CD1c-positive myeloid dendritic cell (primary cell): Measurements from ENCODE around the gene CELA3B.
"Not testable (repeated sequence)": the region's sequence is repeated elsewhere in the genome, so short reads cannot be mapped to it uniquely, and the experiment has no call there.

Experiments
- DNase-seq: peaks from one replicate; pipeline ENCODE4 v3.0.0-alpha.2; 2016; ENCODE audit errors: extremely low spot score

Gene CELA3B

GRCh38 chr1:21976703-21977239 is at the start of gene CELA3B:
Gene CELA3B (plus strand): TSS chr1:21977022. CDS start chr1:21977040, 18 bp downstream.
- not testable (repeated sequence) for DNase-seq

- DNase-seq, result no peak
Observed at GRCh38 chr1:21927533-21928237, 49.1 kb upstream of the CELA3B start.

- no peak for DNase-seq
Observed at GRCh38 chr1:21930080-21930571, 46.7 kb upstream of the CELA3B start.

- no peak for DNase-seq
Observed at GRCh38 chr1:21930629-21931170, 46.1 kb upstream of the CELA3B start.

- no peak for DNase-seq
Observed at GRCh38 chr1:21931171-21932093, 45.4 kb upstream of the CELA3B start.

GRCh38 chr1:21932127-21932526 is 44.7 kb upstream of the CELA3B start:
- DNase-seq, result peak; percentile 25

- DNase-seq, result no peak
Observed at GRCh38 chr1:21933397-21934248, 43.2 kb upstream of the CELA3B start.

GRCh38 chr1:21935393-21935804 is 41.4 kb upstream of the CELA3B start:
- no peak for DNase-seq

- no peak for DNase-seq
Observed at GRCh38 chr1:21935891-21936365, 40.9 kb upstream of the CELA3B start.

- no peak for DNase-seq
Observed at GRCh38 chr1:21936366-21937031, 40.3 kb upstream of the CELA3B start.

- DNase-seq, result no peak
Observed at GRCh38 chr1:21937034-21937371, 39.8 kb upstream of the CELA3B start, which contains the start of gene HSPG2. Gene HSPG2 (minus strand): TSS chr1:21937310. CDS start chr1:21937217, 93 bp downstream.

GRCh38 chr1:21937372-21938121 is 39.3 kb upstream of the CELA3B start:
- DNase-seq, result peak; percentile 74

- no peak for DNase-seq
Observed at GRCh38 chr1:21938732-21939538, 37.9 kb upstream of the CELA3B start.

GRCh38 chr1:21939650-21940374 is 37.0 kb upstream of the CELA3B start:
- DNase-seq, result peak; percentile 61

GRCh38 chr1:21940492-21940891 is 36.3 kb upstream of the CELA3B start:
- DNase-seq, result no peak

- DNase-seq, result no peak
Observed at GRCh38 chr1:21941370-21941769, 35.5 kb upstream of the CELA3B start.

GRCh38 chr1:21942464-21942863 is 34.4 kb upstream of the CELA3B start:
- DNase-seq, result no peak
